Astrocyte of the cerebellum (primary cell): Measurements from ENCODE around the gene LLGL1.

Experiments used
- DNase-seq: peaks from one replicate; pipeline ENCODE4 v3.0.0-alpha.2; 2011; ENCODE audit warnings: low read depth
- H3K4me3 ChIP-seq: 2 replicates; pipeline ENCODE4 v1.5.1; 2011; ENCODE audit warnings: mild to moderate bottlenecking, low read depth, low read length, moderate library complexity
- in situ Hi-C: cut with HindIII; loops from 2 replicates; pipeline ENCODE4 v1.10.0; 2017; ENCODE audit warnings: low sequenced_read_pairs
- TF ChIP-seq, protein P1 (sequence below): IDR thresholded peaks from 2 replicates; pipeline ENCODE4 v1.5.1; 2012; ENCODE audit warnings: low read length, low read depth, moderate library complexity, mild to moderate bottlenecking; ENCODE audit errors: missing control alignments

LLGL1 gene

GRCh38 chr17:18251204-18251603, 25.8 kb downstream of the LLGL1 start:
- TF ChIP-seq, protein P1, sequence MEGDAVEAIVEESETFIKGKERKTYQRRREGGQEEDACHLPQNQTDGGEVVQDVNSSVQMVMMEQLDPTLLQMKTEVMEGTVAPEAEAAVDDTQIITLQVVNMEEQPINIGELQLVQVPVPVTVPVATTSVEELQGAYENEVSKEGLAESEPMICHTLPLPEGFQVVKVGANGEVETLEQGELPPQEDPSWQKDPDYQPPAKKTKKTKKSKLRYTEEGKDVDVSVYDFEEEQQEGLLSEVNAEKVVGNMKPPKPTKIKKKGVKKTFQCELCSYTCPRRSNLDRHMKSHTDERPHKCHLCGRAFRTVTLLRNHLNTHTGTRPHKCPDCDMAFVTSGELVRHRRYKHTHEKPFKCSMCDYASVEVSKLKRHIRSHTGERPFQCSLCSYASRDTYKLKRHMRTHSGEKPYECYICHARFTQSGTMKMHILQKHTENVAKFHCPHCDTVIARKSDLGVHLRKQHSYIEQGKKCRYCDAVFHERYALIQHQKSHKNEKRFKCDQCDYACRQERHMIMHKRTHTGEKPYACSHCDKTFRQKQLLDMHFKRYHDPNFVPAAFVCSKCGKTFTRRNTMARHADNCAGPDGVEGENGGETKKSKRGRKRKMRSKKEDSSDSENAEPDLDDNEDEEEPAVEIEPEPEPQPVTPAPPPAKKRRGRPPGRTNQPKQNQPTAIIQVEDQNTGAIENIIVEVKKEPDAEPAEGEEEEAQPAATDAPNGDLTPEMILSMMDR, result no peak
- in situ Hi-C loops, result no loop called here
- H3K4me3 ChIP-seq, result no peak overlapping the region
- DNase-seq, result no peak

- H3K4me3 ChIP-seq, result no peak overlapping the region
- in situ Hi-C loops, result no loop called here
- TF ChIP-seq, protein P1, result no peak
- no peak for DNase-seq
These were observed 26.7 kb downstream of the LLGL1 start for GRCh38 chr17:18252160-18252559.

GRCh38 chr17:18253187-18253884, 27.9 kb downstream of the LLGL1 start:
- in situ Hi-C loops, result no loop called here
- TF ChIP-seq, protein P1, result no peak
- no peak overlapping the region for H3K4me3 ChIP-seq
- DNase-seq, result no peak

DNA sequence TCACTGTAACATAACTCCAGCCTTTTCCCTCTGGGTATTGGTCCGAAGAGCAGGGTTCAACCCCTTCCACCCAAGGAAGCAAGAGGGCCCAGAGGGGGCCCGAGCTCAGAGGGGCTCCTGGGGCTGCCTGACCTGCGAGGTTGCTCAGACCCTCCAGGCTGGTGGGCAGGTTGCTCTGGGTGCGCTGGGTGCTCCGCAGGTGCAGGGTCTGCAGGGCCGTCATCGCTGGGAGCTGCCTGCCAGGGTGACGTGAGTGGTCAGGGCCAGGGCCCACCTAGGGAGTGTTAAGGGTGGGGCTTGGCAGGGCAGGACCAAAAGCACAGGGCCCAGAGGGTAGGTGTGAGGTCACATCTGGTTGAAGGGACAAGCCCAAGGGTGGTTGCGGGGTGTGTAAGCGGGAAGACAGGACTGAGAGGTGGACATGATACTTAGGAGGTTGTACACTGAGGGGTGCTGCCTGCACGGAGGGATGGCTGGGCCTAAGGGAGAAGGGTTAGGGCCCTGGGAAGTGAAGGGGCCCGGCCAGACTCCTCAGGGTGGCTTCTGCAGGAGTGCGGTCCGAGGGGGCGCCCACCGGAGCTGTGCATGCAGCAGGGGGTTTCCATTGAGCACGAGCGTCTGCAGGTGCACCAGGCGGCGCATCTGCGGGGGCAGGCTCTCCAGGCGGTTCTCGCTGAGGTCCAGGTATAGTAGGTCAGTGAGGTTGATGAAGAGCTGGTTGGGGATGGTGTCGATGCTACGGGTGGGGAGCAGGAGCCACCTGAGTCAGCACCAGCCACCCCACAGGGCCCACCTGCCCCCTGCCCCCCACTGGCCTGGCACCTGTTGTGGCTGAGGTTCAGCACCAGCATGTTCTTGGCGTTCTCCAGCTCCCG, 28.7 kb downstream of the LLGL1 start:
- in situ Hi-C loops, result no loop called here
- DNase-seq, result no peak
- TF ChIP-seq, protein P1, result no peak

DNA sequence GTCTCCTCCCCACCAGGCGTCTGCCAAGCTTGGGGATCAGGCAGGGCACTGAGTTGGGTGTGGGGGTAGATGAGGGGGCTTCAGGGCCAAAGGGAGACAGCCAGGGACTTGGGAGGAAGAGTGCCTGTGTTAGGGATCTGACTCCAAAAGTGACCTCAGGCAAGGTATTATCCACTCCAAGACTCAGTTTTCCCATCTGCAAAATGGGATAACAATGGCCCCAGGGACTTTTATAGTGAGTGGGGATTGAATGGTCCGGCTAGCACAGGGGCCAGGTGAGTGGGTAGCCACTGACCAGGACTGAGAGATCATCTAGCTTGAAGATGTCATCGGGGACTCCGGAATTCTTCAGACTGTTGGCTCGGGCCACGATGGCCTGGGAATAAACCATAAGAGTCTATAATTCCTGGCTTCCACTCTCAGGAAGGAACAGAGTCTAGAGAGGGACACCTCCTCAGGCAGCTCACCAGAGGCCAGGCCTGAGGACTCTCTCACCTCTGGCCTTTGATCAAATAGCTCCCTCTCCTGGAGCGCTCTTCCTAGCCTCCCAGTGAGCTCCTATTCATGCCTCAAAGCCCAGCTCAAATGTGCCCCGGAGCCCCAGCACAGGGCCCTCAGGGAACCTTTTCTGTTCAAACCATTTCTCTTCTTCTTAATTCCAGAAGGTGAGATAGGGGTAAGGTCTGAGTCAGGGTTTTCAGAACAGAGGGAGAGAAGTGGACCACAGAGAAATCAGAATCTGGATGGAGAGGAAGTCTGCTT, 29.6 kb downstream of the LLGL1 start:
- DNase-seq, result no peak
- in situ Hi-C loops, result no loop called here
- H3K4me3 ChIP-seq, result no peak overlapping the region
- TF ChIP-seq, protein P1, result no peak

More for the DNA sequence above, 28.7 kb downstream of the LLGL1 start:
- no peak overlapping the region for H3K4me3 ChIP-seq

DNA sequence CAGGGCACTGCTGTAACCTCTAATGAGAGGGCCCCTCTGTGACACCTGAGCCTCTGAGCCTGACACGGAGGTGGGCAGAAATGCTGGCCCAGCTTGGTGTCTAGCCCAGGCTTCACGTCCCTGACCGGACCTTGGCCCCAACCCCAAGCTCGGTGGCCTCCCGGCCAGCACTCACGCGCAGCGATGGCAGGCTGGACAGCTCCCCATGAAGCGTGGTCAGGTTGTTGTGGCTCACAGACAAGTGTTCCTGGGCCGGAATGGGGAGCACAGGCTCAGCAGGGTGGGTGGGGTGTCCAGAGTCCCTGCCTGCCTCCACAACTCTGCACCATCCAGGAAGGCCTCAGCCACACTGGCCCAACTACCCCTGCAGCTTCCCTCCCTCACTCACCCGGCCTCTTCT, 30.9 kb downstream of the LLGL1 start:
- TF ChIP-seq, protein P1, result no peak
- in situ Hi-C loops, result no loop called here

More for the DNA sequence above, 30.9 kb downstream of the LLGL1 start:
- no peak overlapping the region for H3K4me3 ChIP-seq
- no peak for DNase-seq
